Tibial nerve (tissue), 4 donors: Measurements from ENCODE around the gene MAGEF1. TPM values are rescaled to one million over a fixed set of nuclear protein-coding genes. Genes with fewer than 3 reads are reported as not detected.

Experiments used
- DNase-seq, 2 donors: peaks; one replicate each; pipeline ENCODE4 v3.0.0-alpha.2; 2019; ENCODE audit warnings: low spot score in 2 of 2
- H3K27ac ChIP-seq, 4 donors: fragments of 200-600 bp; sonication (generic) in 3 of 4; one replicate each; pipeline ENCODE4 v1.5.1; 2017 to 2019; ENCODE audit warnings: mild to moderate bottlenecking in 1 of 4
- H3K27me3 ChIP-seq, 2 donors: fragments of 200-600 bp; sonication (generic) in 1 of 2; one replicate each; pipeline versions ENCODE4 v1.5.1 to v1.6.0; 2017 to 2019
- H3K36me3 ChIP-seq, 3 donors: fragments of 200-600 bp; sonication (generic); one replicate each; pipeline ENCODE4 v1.5.1; 2018 to 2019
- H3K4me1 ChIP-seq, 4 donors: fragments of 200-600 bp; sonication (generic) in 3 of 4; one replicate each; pipeline ENCODE4 v1.5.1; 2017 to 2019
- H3K4me3 ChIP-seq, 4 donors: fragments of 200-600 bp; sonication (generic) in 3 of 4; one replicate each; pipeline ENCODE4 v1.5.1; 2017 to 2019; ENCODE audit warnings: mild to moderate bottlenecking in 1 of 4, moderate library complexity in 1 of 4
- H3K9me3 ChIP-seq, 4 donors: fragments of 200-600 bp; sonication (generic) in 3 of 4; one replicate each; pipeline ENCODE4 v1.5.1; 2017 to 2019
- CTCF ChIP-seq, 5 experiments: fragments of 200-600 bp in 3 of 5; fragments of 450-650 bp in 2 of 5; sonication (generic) in 3 of 5; IDR thresholded peaks; one replicate each; pipeline ENCODE4 v1.5.1; 2016 to 2019; ENCODE audit warnings: antibody characterized with exemption in 5 of 5, mild to moderate bottlenecking in 3 of 5, moderate library complexity in 2 of 5
- EP300 ChIP-seq, 2 donors: sonication (generic); formaldehyde crosslinking; IDR thresholded peaks; one replicate each; pipeline ENCODE4 v1.6.1; 2017; ENCODE audit warnings: antibody characterized with exemption in 2 of 2, mild to moderate bottlenecking in 1 of 2
- POLR2A ChIP-seq, 2 donors: fragments of 450-650 bp; IDR thresholded peaks; one replicate each; pipeline ENCODE4 v1.6.1; 2017; ENCODE audit warnings: antibody characterized with exemption in 2 of 2, mild to moderate bottlenecking in 2 of 2, moderate library complexity in 2 of 2
- WGBS, 2 donors: methylation state at CpG; one replicate each; pipeline ENCODE4 v1.1.5; 2018; 5-methylcytosine and 5-hydroxymethylcytosine counted together
- total RNA-seq, 4 donors: library from RNA; depleted of rRNA; stranded (reverse); fragments of >200 nt; gene quantifications; one replicate each; pipeline ENCODE4 v1.1.0, GENCODE V29; 2016

MAGEF1 gene
- total RNA-seq, 4 donors from 2014 or later, result 29.6 to 48.1 (median 42.4) TPM

GRCh38 chr3:184737641-184738505 lies 26.0 kb upstream of the MAGEF1 start:
- no peak for TF ChIP-seq EP300 (IDR thresholded peaks at IDR 0.05)
- no peak for TF ChIP-seq POLR2A (IDR thresholded peaks at IDR 0.05)
- TF ChIP-seq CTCF (IDR thresholded peaks at IDR 0.05), result no peak
- Histone ChIP-seq H3K27ac (no peak overlapping the region), H3K36me3 (no peaks in the 10 kb centered on the region), H3K9me3 (no peaks in the 10 kb centered on the region), H3K4me1 (peaks cover 0 to 6% (median 0%) of the 10 kb centered on the region in 4 donors), H3K4me3 (no peak overlapping the region), H3K27me3 (no peaks in the 10 kb centered on the region)
- DNase-seq, result no peak
- 57 to 66% methylated on average over 15 of the region's 15 CpGs for WGBS, 2 donors

- Histone ChIP-seq H3K27ac (no peak overlapping the region), H3K4me3 (no peak overlapping the region), H3K36me3 (no peaks in the 10 kb centered on the region), H3K9me3 (no peaks in the 10 kb centered on the region), H3K27me3 (no peaks in the 10 kb centered on the region), H3K4me1 (peaks cover 0 to 6% (median 0%) of the 10 kb centered on the region in 4 donors)
- TF ChIP-seq CTCF (IDR thresholded peaks at IDR 0.05), result no peak
- TF ChIP-seq POLR2A (IDR thresholded peaks at IDR 0.05), result no peak
- TF ChIP-seq EP300 (IDR thresholded peaks at IDR 0.05), result no peak
- DNase-seq, result no peak
- 90 to 94% methylated on average over 3 of the region's 3 CpGs for WGBS, 2 donors
Measured at GRCh38 chr3:184737063-184737462, 25.2 kb upstream of the MAGEF1 start.

DNA sequence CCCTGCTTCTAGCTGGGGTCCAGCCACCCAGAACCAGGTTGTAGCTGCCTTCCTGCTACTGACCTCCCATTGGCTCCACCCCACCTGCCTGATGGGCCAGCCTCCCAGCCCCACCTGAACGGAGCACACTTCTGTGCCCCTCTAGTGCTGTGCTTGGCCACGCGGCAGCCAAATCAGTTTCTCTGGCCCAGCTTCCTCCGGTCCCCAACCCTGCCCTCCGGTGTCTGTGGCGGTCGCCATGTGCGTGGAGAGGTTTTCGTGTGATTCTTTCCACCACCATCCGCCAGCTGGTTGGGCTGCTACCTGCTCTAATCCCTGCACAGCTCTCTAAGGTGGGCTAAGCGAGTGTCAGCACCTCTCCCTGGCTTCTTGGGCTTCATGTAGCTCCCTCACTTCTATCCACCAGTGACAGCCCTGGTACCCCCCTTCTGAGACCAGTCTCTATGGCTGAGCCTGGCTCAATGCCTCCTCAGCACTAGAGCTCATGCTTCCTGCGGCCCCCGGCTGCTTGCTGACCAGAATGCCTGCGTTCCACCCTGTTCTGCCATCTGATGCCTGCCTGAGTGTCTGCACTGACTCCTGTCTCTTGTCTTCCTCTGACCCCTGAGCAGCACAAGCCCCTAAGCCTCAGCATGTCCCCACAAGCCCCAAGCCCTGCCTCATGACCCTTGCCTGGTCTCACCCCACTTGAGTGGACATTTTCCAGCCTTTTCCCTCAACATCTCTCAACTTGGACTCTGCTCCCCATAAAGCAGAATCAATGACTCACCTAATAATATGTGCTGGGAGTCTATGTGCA lies 23.2 kb upstream of the MAGEF1 start:
- no peak for DNase-seq
- Histone ChIP-seq H3K36me3 (no peaks in the 10 kb centered on the region), H3K27ac (no peak overlapping the region), H3K4me1 (peaks cover 0 to 6% (median 0%) of the 10 kb centered on the region in 4 donors), H3K27me3 (no peaks in the 10 kb centered on the region), H3K9me3 (no peaks in the 10 kb centered on the region), H3K4me3 (no peak overlapping the region)
- TF ChIP-seq POLR2A (IDR thresholded peaks at IDR 0.05) (no peak), CTCF (IDR thresholded peaks at IDR 0.05) (no peak), EP300 (IDR thresholded peaks at IDR 0.05) (no peak)
- 89 to 90% methylated on average over 14 of the region's 14 CpGs for WGBS, 2 donors

DNA sequence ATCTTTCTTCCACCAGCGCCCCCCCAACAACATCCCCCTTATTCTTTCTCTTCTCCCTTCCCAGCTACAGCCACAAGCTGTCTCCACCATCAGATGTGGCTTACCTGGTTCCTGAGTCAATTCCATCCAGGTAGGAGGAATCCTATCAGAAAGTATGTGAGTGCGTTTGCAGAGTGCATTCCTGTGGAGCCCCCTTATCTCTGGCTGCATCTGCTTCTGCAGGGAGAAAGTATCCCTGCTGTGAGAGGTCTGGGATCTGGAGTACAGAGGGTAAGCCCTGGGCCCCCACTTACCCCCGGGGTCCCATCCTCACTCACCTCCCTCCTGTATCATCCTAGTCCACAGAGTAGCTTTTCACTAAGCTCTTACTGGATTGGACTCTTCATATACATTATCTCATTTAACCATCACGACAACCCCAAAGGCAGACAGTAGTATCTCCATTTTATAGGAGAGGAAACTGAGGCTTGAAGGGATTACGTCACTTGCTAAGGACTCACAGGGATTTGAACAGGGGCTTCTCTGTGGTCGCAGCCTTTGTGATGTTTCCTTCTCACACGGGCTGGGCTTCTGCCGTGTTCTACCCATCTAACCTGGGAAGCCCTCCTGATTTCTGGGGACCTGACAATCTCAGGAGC lies 22.2 kb upstream of the MAGEF1 start:
- DNase-seq, result no peak

More for the DNA sequence above, 22.2 kb upstream of the MAGEF1 start:
- H3K9me3 ChIP-seq, result no peaks in the 10 kb centered on the region
- H3K36me3 ChIP-seq, result no peaks in the 10 kb centered on the region
- 89 to 93% methylated on average over 8 of the region's 8 CpGs for WGBS, 2 donors
- TF ChIP-seq POLR2A (IDR thresholded peaks at IDR 0.05) (no peak), EP300 (IDR thresholded peaks at IDR 0.05) (no peak), CTCF (IDR thresholded peaks at IDR 0.05) (no peak)
- H3K4me3 ChIP-seq, result no peak overlapping the region
- no peaks in the 10 kb centered on the region for H3K27me3 ChIP-seq
- H3K4me1 ChIP-seq, result peaks cover 0 to 6% (median 0%) of the 10 kb centered on the region in 4 donors
- H3K27ac ChIP-seq, result no peak overlapping the region
